ENCODE data around the gene APOC3. TPM values are rescaled to one million over a fixed set of nuclear protein-coding genes. Genes with fewer than 3 reads are reported as not detected.

The APOC3 gene
- polyA plus RNA-seq, 4 donors: 3.7 to 11.1 (median 8.4) TPM

- no peak for DNase-seq (ENCODE audit: low read depth in 4 of 4, low spot score in 3 of 4)
These were observed 14.0 kb downstream of the APOC3 start for GRCh38 chr11:116843661-116844060.

GRCh38 chr11:116844722-116845121 is 15.0 kb downstream of the APOC3 start:
- no peak for DNase-seq (ENCODE audit: low read depth in 4 of 4, low spot score in 3 of 4)

- no peak for DNase-seq (ENCODE audit: low read depth in 4 of 4, low spot score in 3 of 4)
These were observed 17.9 kb downstream of the APOC3 start for GRCh38 chr11:116847612-116848011.

GRCh38 chr11:116849060-116849459 is 19.4 kb downstream of the APOC3 start:
- no peak for DNase-seq (ENCODE audit: low read depth in 4 of 4, low spot score in 3 of 4)

- no peak for DNase-seq (ENCODE audit: low read depth in 4 of 4, low spot score in 3 of 4)
These were observed 19.8 kb downstream of the APOC3 start for GRCh38 chr11:116849486-116849885.

GRCh38 chr11:116851626-116852025 is 21.9 kb downstream of the APOC3 start:
- no peak for DNase-seq (ENCODE audit: low read depth in 4 of 4, low spot score in 3 of 4)

- no peak for DNase-seq (ENCODE audit: low read depth in 4 of 4, low spot score in 3 of 4)
These were observed 22.7 kb downstream of the APOC3 start for GRCh38 chr11:116852261-116853031.

GRCh38 chr11:116853461-116854073 is 23.9 kb downstream of the APOC3 start:
- no peak for DNase-seq (ENCODE audit: low read depth in 4 of 4, low spot score in 3 of 4)

- DNase-seq (ENCODE audit: low read depth in 4 of 4, low spot score in 3 of 4): no peak
These were observed 25.7 kb downstream of the APOC3 start for GRCh38 chr11:116855413-116855812.

- DNase-seq (ENCODE audit: low read depth in 4 of 4, low spot score in 3 of 4): no peak
These were observed 26.7 kb downstream of the APOC3 start for GRCh38 chr11:116856423-116856822.

- DNase-seq (ENCODE audit: low read depth in 4 of 4, low spot score in 3 of 4): no peak
These were observed 27.6 kb downstream of the APOC3 start for GRCh38 chr11:116857316-116857715.

GRCh38 chr11:116857936-116858335 is 28.2 kb downstream of the APOC3 start:
- DNase-seq (ENCODE audit: low read depth in 4 of 4, low spot score in 3 of 4): no peak

GRCh38 chr11:116859175-116859574 is 29.5 kb downstream of the APOC3 start:
- no peak for DNase-seq (ENCODE audit: low read depth in 4 of 4, low spot score in 3 of 4)

GRCh38 chr11:116860303-116860702 is 30.6 kb downstream of the APOC3 start:
- DNase-seq (ENCODE audit: low read depth in 4 of 4, low spot score in 3 of 4): no peak

GRCh38 chr11:116861539-116861938 is 31.8 kb downstream of the APOC3 start:
- DNase-seq (ENCODE audit: low read depth in 4 of 4, low spot score in 3 of 4): no peak

- no peak for DNase-seq (ENCODE audit: low read depth in 4 of 4, low spot score in 3 of 4)
These were observed 32.5 kb downstream of the APOC3 start for GRCh38 chr11:116862185-116862584.

- DNase-seq (ENCODE audit: low read depth in 4 of 4, low spot score in 3 of 4): no peak
These were observed 33.2 kb downstream of the APOC3 start for GRCh38 chr11:116862951-116863350.

- no peak for DNase-seq (ENCODE audit: low read depth in 4 of 4, low spot score in 3 of 4)
These were observed 34.8 kb downstream of the APOC3 start for GRCh38 chr11:116864531-116864930.

GRCh38 chr11:116865696-116866095 is 36.0 kb downstream of the APOC3 start:
- no peak for DNase-seq (ENCODE audit: low read depth in 4 of 4, low spot score in 3 of 4)

- no peak for DNase-seq (ENCODE audit: low read depth in 4 of 4, low spot score in 3 of 4)
These were observed 37.2 kb downstream of the APOC3 start for GRCh38 chr11:116866804-116867455.

GRCh38 chr11:116867619-116868018 is 37.9 kb downstream of the APOC3 start:
- no peak for DNase-seq (ENCODE audit: low read depth in 4 of 4, low spot score in 3 of 4)

- DNase-seq (ENCODE audit: low read depth in 4 of 4, low spot score in 3 of 4): no peak
These were observed 38.4 kb downstream of the APOC3 start for GRCh38 chr11:116868066-116868465.

Data from right renal pelvis (tissue), 4 donors.